ENCODE results near the gene NOTCH1. TPM values are rescaled to one million over a fixed set of nuclear protein-coding genes. Genes with fewer than 3 reads are reported as not detected.

NOTCH1 gene
- total RNA-seq, 4 donors from 2014 or later: 71.0 to 160 (median 114) TPM

GRCh38 chr9:136455043-136456002 lies 90.5 kb downstream of the NOTCH1 start:
- no peaks in the 10 kb centered on the region for H3K27me3 ChIP-seq
- no peak for DNase-seq (ENCODE audit: low spot score in 2 of 2)
- H3K27ac ChIP-seq: no peak overlapping the region
- H3K36me3 ChIP-seq: peaks cover 93% of the 10 kb centered on the region
- TF ChIP-seq EP300 (IDR thresholded peaks at IDR 0.05) (no peak), CTCF (IDR thresholded peaks at IDR 0.05) (no peak), POLR2A (IDR thresholded peaks at IDR 0.05) (no peak), POLR2AphosphoS5 (IDR thresholded peaks at IDR 0.05) (no peak)
- no peaks in the 10 kb centered on the region for H3K4me1 ChIP-seq
- 91% methylated on average over 32 of the region's 43 CpGs for WGBS
- H3K9me3 ChIP-seq: no peaks in the 10 kb centered on the region
- no peak overlapping the region for H3K4me3 ChIP-seq

GRCh38 chr9:136454026-136454796 lies 91.6 kb downstream of the NOTCH1 start:
- Histone ChIP-seq H3K27me3 (no peaks in the 10 kb centered on the region), H3K4me1 (no peaks in the 10 kb centered on the region), H3K4me3 (no peak overlapping the region), H3K27ac (no peak overlapping the region), H3K36me3 (peaks cover 93% of the 10 kb centered on the region), H3K9me3 (no peaks in the 10 kb centered on the region)
- no peak for TF ChIP-seq POLR2A (IDR thresholded peaks at IDR 0.05)
- no peak for TF ChIP-seq CTCF (IDR thresholded peaks at IDR 0.05)
- TF ChIP-seq POLR2AphosphoS5 (IDR thresholded peaks at IDR 0.05): no peak
- no peak for TF ChIP-seq EP300 (IDR thresholded peaks at IDR 0.05)
- DNase-seq (ENCODE audit: low spot score in 2 of 2): peak in 1 of 2 donors; percentile 78
- 91% methylated on average over 15 of the region's 25 CpGs for WGBS

GRCh38 chr9:136453326-136453725 lies 92.5 kb downstream of the NOTCH1 start:
- H3K27ac ChIP-seq: no peak overlapping the region
- no peaks in the 10 kb centered on the region for H3K4me1 ChIP-seq
- WGBS: 93% methylated on average over 11 of the region's 11 CpGs
- no peak for TF ChIP-seq EP300 (IDR thresholded peaks at IDR 0.05)
- no peak for TF ChIP-seq POLR2AphosphoS5 (IDR thresholded peaks at IDR 0.05)
- TF ChIP-seq POLR2A (IDR thresholded peaks at IDR 0.05): no peak
- H3K4me3 ChIP-seq: no peak overlapping the region
- no peaks in the 10 kb centered on the region for H3K27me3 ChIP-seq
- DNase-seq (ENCODE audit: low spot score in 2 of 2): no peak
- peaks cover 93% of the 10 kb centered on the region for H3K36me3 ChIP-seq
- H3K9me3 ChIP-seq: no peaks in the 10 kb centered on the region

GRCh38 chr9:136451221-136451877 lies 94.5 kb downstream of the NOTCH1 start:
- DNase-seq (ENCODE audit: low spot score in 2 of 2): no peak
- no peaks in the 10 kb centered on the region for H3K27me3 ChIP-seq
- no peaks in the 10 kb centered on the region for H3K9me3 ChIP-seq
- no peak overlapping the region for H3K27ac ChIP-seq
- H3K4me3 ChIP-seq: no peak overlapping the region
- WGBS: 87% methylated on average over 26 of the region's 26 CpGs
- TF ChIP-seq POLR2AphosphoS5 (IDR thresholded peaks at IDR 0.05) (no peak), POLR2A (IDR thresholded peaks at IDR 0.05) (no peak)
- peaks cover 93% of the 10 kb centered on the region for H3K36me3 ChIP-seq
- no peaks in the 10 kb centered on the region for H3K4me1 ChIP-seq

- Histone ChIP-seq H3K4me1 (no peaks in the 10 kb centered on the region), H3K9me3 (no peaks in the 10 kb centered on the region), H3K4me3 (no peak overlapping the region), H3K27ac (no peak overlapping the region), H3K27me3 (no peaks in the 10 kb centered on the region), H3K36me3 (peaks cover 93% of the 10 kb centered on the region)
- no peak for TF ChIP-seq CTCF (IDR thresholded peaks at IDR 0.05)
- 92% methylated on average over 3 of the region's 3 CpGs for WGBS
- no peak for DNase-seq (ENCODE audit: low spot score in 2 of 2)
Measured at GRCh38 chr9:136448655-136449054, 97.2 kb downstream of the NOTCH1 start.
